HG02840 (cell line): ENCODE measurements around the gene GNL3.
"Not testable (repeated sequence)": the region's sequence is repeated elsewhere in the genome, so short reads cannot be mapped to it uniquely, and the experiment has no call there.

Source experiments
- ATAC-seq: cut with Tn5 transposase; IDR thresholded peaks from one replicate; pipeline ENCODE4 v1.9.1; 2021; ENCODE audit warnings: mild to moderate bottlenecking, moderate library complexity, moderate number of reproducible peaks; ENCODE audit not compliant: unreplicated experiment, low FRiP score

GNL3 gene

DNA sequence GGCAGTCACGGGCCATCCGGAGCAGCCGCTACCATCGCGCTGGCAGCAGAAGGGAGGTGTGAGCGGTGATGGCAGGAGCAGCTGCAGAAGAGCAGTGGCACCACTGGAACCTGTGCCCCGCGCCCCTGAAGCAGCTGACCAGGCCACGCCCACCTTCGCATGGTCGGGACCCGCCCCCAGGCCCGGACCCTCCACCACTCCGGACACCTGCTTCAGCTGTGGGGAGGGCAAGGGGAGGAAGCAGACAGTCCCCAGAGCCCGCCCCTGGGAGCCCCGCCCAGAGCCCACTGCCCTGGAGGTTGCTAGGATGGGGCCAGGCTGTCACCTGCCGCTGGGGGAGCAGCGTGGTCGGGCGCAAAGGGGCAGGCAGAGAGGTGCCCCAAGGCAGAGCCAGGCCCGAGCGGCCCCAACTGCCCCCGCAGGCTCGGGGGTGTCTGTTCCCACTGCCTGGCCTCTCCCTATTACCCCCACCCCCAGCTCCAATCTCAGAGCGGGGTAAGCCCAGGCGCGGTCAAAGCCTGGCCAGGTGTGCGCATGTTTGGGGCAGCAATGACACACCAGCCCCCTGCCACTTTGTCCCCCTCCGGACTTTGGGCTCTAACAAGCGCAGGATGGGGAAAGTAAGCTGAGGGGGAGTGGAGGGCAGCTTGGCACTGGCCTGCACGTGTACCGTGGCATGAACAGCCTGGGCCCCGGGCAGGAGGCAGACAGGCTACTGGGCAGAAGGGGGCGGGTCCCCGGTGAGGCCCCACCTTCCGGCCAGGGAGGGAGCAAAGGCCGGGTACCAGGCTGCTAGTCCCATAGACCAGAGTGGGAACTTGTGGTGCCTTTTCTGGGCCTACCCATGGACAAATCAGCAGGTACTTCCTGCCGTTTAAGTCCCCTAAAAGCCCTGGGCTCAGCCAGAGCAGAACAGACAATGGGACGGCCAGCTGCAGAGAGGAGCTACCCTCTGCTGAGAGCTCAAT is 28.8 kb downstream of the GNL3 start:
- ATAC-seq: no peak

GRCh38 chr3:52715714-52716305 is 30.0 kb downstream of the GNL3 start:
- no peak for ATAC-seq

DNA sequence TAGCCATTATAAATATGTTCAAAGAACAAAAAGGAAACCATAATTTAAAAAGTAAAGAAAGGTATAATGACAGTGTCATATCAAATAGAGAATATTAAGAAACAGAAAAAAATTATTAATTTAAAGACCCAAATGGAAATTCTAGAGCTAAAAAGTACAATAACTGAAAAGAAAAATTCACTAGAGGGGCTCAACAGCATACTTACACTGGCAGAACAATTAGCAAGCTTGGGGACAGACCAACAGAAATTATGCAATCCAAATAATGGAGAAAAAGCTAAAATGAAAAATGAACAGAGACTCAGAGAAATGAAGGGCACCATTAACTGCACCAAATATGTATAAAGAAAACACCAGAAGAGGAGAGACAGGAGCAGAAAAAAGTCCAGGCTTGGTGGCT is 33.8 kb downstream of the GNL3 start:
- no peak for ATAC-seq

DNA sequence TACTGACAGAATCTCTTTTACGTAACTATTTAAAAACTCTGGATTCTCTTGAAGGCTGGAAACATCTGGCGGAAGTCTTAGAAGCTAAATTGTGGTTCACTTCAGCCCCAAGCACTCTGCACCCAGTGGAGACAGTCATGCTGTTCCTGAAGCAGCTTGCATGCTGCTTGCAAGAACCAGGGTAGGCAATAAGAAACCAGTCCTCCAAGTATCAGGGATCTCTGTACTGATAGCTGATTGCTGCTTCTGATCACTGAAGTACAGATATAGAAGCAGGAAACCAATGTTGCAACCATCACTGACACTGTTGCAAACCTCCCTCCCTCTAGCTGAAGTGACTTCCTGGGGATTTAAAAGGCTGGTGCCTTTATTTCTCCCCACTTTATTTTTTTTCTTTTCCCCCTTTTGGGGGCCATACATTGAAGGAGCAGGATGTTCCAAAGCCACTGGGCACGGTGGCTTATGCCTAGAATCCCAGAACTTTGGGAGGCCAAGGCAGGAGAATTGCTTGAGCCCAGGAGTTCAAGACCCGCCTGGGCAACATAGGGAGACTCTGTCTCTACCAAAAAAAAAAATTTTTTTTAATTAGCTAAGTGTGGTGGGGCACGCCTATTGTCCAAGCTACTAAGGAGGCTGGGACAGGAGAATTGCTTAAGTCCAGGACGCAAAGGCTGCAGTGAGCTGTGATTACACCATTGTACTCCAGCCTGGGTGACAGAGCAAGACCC is 35.3 kb downstream of the GNL3 start:
- no peak for ATAC-seq

DNA sequence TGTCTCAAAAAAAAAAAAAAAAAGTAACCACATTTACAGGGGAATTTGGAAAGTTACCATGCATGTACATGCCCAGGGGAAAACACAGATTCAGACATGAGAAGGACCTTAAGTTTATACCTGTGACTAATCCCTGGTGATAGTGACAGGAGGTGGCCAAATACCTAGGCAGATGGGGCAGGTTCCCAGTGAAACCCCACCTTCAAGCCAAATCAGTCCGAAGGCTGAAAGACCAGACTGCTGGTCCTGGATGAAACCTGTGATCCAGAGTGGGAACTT is 35.8 kb downstream of the GNL3 start:
- no peak for ATAC-seq

DNA sequence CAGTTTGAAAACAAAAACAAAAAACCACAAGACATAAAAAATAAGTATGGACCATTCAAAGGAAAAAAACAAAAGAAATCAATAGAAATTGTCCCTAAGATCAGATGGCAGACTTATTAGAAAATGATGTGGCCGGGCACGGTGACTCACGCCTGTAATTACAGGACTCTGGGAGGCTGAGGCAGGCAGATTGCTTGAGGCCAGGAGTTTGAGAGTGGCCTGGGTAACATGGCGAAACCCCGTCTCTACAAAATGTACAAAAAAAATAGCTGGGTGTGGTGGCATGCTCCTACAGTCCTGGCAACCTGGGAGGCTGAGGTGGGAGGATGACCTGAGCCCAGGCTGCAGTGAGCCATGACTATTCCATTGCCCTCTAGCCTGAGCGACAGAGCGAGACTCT is 36.7 kb downstream of the GNL3 start:
- no peak for ATAC-seq

- no peak for ATAC-seq
Measured at GRCh38 chr3:52723935-52724334, 38.1 kb downstream of the GNL3 start.

DNA sequence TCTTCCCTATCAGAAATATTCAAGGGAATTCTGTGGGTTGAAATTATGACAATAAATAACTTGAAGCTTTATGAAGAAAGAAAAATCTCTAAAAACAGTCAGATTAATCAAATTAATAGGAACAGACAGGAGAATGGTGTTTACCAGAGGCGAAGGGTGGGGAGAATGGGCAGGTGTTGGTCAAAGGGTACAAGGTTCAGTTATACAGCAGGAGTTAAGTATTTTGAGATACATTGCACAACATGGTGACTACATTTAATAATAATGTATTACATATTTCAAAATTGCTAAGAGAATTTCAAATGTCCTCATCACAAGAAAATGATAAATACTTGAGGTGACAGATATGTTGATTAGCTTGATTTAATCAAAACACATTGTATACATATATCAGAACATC is 38.7 kb downstream of the GNL3 start:
- ATAC-seq: no peak

GRCh38 chr3:52728753-52729152 is 42.9 kb downstream of the GNL3 start:
- ATAC-seq: not testable (repeated sequence)

DNA sequence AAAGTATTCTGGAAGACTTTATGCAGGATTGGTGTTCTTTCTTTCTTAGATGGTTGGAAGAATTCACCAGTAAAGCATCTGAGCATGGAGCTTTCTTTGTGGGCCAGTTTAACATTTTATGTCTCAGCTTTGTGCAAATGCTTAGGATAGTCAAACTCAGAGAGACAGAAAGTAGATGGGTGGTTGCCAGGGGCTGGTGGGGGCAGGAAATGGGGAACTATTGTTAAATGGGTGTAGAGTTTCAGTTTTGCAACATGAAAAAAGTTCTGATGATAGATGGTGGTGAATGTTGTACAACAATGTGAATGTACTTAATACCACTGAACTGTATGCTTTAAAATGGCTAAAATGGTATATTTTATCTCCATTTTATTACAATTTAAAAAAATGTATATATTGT is 44.8 kb downstream of the GNL3 start:
- ATAC-seq: no peak

DNA sequence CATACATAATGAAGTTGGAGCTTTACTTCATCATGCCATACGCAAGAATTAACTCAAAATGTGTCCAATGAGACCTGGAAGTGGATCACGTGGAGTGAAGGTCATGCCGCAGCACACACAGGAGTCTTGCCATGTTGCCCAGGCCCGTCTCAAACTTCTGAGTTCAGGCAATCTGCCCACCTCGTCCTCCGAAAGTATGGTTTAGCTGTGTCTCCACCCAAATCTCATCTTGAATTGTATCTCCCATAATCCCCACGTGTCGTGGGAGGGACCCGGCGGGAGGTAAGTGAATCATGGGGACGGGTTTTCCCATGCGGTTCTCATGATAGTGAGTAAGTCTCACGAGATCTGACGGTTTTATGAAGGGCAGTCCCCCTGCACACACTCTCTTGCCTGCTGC is 45.8 kb downstream of the GNL3 start:
- ATAC-seq: no peak

- no peak for ATAC-seq
Measured at GRCh38 chr3:52733256-52733891, 47.5 kb downstream of the GNL3 start.

DNA sequence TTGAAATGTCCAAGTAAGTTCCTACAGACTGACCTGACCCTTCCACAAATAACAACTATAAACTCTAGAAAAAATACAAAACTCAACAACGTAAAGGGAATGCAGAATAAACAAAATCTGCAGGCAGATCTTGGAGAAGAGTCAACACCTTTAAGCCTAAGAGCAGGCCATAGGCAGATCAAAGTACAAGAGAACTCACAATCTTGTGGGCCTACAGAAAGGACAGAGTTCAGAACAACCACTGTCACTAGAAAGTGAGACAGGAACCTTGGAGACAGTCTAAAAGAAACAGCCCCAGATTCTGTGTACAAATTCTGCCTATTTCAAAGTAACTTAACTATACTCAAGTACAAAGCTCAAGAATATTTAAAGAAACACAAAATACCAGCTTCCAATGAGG is 53.9 kb downstream of the GNL3 start:
- no peak for ATAC-seq

DNA sequence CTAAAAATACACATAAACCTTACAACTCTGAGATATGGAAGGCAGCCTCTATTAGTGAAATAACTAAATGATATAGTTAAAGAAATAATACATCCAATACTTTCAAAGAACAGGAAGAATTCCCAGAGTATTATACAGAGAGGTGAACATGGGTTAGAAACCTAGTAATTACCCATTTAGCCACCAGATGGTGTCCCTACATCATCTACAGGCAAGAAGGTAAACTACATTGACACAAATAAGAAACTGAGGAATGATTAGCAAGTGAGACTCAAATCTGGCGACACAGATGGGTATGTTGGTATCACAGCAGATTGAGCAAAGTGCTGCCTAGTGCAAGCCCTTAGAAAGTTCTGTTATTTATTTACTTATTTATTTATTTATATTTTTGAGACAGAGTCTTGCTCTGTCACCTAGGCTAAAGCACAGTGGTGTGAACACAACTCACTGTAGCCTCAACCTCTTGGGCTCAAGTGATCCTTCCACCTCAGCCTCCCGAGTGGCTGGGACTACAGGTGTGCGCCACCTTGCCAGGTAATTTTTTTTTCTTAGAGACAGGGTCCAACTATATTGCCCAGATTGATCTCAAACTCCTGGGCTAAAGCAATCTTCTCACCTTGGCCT is 56.7 kb downstream of the GNL3 start:
- ATAC-seq: no peak

DNA sequence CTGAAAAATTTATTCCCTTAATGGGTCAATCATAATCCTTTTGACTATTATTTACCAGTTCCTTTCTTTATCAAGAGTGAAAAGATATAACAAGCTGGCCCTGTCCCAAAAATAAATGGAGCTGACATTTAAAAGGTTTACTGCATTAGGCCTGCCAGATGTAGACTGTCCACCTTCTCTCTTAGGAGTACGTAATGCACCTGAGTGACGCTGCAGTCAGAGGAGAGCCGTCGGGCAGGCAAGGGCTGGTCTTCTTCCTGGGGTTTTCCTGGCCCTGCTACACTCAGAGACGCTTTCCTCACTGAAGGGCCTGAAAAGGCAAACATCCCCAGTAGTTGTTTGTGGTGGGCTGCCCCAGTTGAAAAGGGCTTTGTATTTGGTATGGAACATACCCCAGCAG is 57.3 kb downstream of the GNL3 start:
- no peak for ATAC-seq

DNA sequence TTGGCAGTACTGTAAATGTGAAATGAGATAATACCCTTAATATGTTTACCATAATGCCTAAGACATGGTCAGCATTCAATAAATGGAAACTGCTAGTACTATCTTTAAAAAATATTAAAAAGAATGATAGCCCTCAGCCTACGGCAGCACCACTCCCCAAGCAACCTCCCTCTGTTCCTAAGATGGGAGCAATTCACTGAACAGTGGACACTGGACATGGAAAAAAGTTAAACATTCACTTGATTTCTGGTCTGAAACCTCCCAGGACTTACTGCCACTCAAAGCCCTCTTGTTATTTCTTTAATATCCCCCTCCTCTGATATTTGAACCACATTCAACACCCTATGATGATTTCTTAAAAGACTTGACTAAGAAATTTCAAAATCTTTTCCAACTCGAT is 57.9 kb downstream of the GNL3 start:
- no peak for ATAC-seq
